Stimulated activated naive CD4-positive, alpha-beta T cell (primary cell): ENCODE results near the gene GET4.
A peak's percentile ranks its signal among the peaks of the same experiment; 100 is the strongest.
"Not testable (repeated sequence)": the region's sequence is repeated elsewhere in the genome, so short reads cannot be mapped to it uniquely, and the experiment has no call there.

Experiments
- DNase-seq, 6 experiments: peaks; one replicate each; lab custom pipeline; 2025; lab: John Stamatoyannopoulos, UW

The GET4 gene

DNA sequence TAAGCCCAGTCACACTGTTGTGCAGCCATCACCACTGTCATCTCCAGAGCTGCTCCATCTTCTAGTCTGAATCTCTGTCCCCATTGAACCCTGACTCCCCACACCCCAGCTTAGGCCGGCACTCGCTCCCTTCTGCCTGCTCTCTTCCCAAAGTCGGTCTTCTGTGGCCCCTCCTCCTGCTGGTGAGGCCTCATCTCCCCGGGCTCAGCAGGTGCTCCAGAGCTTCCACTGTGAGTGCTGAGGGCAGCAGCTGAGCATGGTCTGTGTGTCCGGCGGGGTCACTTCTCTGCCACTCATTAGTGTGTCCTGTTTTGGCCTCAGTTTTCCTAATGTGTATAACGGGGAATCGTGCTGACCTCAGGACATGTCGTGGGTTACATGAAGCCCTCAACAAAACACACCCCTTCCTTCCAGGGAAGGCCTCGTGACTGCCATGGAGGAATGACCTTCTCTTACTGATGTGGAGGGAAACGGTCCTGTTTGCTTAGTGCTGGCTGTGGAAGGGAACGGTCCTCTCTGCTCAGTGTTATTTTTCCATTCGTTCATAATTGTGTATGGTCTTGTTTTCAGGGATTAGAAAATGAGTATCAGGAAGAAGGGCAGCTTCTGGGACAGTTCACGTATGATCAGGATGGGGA lies 4.3 kb upstream of the GET4 start:
- no peak for DNase-seq

DNA sequence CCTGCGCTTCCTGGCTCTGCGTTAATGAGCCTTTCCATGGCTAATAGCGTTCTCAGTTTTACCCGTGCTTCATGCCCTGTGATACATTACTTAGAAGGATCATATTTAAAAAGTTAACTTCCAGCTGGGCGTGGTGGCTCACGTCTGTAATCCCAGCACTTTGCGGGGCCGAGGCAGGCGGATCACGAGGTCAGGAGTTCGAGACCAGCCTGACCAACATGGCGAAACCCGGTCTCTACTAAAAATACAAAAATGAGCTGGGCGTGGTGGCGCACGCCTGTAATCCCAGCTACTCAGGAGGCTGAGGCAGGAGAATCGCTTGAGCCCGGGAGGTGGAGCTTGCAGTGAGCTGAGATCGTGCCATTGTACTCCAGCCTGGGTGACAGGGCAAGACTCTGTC lies 3.7 kb upstream of the GET4 start:
- not testable (repeated sequence) for DNase-seq

DNA sequence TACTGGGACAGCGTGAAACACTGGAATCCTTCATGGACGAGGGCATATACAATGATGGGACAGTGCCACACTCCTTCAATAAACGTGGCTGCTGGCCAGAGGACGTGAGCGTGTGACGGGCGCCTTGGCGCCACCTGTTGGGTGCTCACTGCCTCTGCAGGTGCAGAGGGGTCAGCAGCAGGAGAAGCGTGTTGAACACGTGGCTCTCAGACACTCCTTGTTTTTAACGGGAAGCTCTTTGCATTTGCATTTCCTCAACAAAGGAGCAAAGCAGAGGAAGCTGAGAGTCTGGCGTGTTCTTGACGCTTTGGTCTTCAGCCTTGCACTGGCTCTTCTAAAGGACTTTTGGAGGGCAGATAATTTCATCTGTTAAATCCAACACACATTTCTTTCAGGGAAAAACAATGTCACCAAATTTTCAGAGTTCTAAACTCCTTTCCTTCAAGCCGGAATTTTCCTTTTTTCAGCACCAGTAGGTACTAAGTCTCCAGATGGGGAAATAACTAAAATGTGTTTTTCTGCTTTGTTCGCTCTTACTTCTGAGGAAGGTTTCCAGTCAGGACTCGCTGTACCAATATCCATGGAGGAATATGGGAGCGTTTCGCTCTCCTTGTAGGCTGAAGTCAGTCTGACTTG lies 2.9 kb upstream of the GET4 start:
- peak; percentile 35 to 64 (median 54) for DNase-seq

- no peak for DNase-seq
These were observed 2.2 kb upstream of the GET4 start for GRCh38 chr7:874031-874749.

- DNase-seq: no peak
These were observed 1.3 kb upstream of the GET4 start for GRCh38 chr7:875051-875450.

DNA sequence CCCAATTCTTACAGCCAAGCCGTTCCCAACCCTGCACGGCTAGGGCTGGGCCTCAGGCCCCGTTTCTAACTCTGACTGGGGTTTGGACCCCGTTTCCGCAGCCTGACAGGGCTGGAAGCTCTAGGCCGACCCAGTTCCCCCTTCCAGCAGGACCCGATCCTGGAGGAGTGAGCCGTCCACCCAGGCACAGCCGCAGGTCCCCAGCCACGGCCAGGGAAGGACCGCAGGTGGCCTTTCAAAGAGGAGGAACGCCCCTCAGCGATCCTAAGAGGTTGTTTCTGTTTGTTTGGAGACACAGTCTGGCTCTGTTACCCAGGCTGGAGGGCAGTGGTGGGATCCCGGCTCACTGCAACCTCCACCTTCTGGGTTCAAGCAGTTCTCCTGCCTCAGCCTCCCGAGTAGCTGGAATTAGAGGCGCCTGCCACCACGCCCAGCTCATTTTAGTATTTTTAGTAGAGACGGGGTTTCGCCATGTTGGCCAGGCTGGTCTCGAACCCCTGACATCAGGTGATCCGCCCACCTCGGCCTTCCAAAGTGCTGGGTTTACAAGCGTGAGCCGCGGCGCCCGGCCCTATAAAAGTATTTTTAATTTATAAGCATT lies 778 bp upstream of the GET4 start:
- no peak for DNase-seq

GRCh38 chr7:876972-877311 lies 588 bp downstream of the GET4 start:
- DNase-seq: no peak

GRCh38 chr7:877312-878232 lies 1.2 kb downstream of the GET4 start:
- DNase-seq: peak in 1 of 6 experiments; percentile 26

GRCh38 chr7:879093-879492 lies 2.7 kb downstream of the GET4 start:
- no peak for DNase-seq

DNA sequence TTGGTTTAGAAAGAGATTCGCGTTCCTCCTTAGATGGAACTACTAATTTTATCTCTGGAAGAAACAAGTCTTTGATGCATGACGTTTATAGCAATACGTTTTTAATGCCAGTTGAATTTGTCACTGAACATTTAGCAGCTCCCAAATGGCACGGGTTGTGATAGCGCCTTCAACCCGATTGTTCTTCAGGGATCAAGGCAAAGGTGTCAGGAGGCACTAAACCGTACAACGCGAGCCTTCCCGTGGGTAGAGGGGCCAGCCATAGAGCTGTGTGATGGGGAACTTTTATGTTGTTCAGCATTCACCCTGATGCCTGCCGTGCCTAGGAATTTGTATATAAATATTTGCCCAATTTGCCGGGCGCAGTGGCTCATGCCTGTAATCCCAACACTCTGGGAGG lies 3.4 kb downstream of the GET4 start:
- no peak for DNase-seq

DNA sequence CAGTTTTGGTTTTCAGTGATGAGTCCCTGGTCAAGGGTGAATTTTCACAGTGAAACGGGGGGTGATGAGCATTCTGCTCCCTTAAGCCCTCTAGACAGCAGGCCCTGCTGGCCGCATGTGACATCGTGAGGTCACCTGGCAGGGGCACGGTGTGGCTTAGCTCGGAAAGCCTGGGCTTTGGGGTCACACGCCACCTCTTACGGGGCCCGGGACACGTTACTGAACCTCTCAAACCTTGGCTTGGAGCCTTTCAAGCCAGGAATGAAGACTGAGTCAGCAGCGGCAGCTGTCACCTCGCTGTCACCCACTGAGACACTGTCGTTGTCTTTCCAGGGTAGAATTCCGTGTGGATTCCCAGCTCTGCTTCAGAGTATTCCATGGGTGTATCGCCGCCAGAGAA lies 4.1 kb downstream of the GET4 start:
- DNase-seq: no peak

DNA sequence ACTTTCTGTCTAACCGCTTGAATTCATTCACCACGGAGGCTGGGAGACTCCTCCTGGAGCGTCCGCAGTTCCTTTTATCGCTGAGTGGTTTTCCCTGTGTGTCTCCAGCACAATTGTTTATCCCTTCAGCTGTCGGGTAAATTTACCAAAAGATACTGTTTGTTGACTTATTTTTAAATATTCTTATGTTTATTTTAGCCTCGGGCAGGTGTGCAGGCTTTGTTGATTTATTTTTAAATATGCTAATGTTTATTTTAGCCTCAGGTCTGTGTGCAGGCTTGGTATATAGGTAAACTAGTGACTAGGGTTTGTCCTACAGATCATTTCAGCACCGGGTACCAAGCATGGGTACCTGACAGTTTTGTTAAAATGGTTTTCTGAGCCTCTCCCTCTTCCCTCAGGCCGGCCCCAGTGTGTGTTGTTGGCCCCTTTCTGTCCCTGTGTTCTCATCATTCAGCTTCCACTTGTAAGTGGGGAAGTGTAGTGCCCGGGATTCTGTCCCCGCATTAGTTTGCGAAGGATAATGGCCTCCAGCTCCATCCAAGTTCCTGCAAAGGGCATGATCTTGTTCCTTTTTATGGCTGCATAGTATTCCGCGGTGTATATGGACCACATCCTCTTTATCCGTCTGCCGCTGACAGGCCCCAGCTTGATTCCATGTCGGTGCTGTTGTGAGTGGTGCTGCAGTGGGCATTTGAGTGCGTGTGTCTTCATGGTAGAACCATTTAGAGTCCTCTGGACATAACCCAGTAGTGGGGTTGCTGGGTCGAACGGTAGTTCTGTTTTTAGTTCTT lies 5.3 kb downstream of the GET4 start:
- DNase-seq: no peak

DNA sequence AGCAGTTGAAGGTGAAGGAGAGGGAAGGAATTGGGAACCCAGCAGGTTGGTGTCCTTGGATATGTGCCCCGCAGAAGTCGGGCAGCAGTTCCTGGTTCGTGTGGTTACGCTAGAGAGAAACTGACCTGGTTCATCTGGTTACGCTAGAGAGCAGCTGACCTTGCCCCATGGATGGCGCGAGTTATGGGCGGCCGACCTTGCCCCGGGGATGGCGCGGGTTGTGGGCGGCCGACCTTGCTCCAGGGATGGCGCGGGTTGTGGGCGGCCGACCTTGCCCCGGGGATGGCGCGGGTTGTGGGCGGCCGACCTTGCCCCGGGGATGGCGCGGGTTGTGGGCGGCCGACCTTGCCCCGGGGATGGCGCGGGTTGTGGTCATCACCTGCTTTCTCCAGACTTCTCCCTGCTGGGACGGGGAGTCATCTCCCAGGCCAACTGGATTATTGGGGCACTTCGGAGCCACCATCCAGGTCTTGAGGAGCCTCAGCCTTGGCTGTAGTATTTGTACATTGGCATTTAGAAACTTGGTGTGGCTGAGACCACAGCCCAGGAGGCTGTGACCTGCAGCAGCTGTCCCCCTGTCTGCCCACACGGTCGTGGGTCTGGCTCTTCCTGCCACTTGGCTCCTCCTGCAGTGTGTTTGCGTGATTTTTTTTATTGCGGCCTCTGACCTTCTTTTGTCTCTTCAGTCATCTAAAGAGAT lies 6.1 kb downstream of the GET4 start:
- DNase-seq: no peak

GRCh38 chr7:883055-884021 lies 7.0 kb downstream of the GET4 start:
- no peak for DNase-seq

DNA sequence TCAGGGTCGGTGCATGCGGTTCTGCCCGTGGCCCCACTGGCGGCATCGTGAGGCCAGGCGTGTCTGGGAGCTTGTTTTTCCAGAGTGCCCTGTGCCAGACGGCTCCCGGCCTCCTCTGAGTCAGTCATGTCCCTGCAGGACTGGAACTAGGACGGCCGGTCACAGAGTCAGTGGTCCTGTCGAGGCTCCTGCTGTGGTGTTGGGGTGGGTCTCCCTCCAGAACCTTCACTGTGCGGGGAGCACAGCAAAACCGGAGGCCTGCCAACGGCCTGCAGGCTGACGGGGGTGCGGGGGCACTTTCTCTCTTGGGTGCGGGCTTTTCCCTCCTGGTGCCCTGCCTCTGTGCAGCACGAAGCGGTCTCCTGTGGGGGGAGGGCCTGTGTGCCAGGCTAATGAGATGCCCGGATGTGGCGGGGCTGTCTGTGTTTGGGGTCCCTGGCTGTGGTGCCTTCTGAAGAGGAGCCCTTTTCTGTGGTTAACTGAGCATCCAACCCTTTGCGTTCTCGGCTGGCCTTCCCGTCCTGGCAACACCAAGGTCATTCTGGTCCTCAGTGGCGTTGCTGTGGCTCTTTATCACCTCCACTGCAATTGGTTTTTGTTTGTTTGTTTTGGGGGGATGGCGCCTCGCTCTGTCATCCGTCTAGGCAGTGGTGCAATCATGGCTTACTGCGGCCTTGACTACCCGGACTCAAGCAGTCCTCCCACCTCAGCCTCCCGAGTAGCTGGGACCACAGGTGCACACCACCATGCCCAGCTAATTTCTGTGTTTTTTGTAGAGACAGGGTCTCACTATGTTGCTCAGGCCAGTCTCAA lies 8.0 kb downstream of the GET4 start:
- DNase-seq: no peak

- no peak for DNase-seq
These were observed 9.0 kb downstream of the GET4 start for GRCh38 chr7:885261-885892.

DNA sequence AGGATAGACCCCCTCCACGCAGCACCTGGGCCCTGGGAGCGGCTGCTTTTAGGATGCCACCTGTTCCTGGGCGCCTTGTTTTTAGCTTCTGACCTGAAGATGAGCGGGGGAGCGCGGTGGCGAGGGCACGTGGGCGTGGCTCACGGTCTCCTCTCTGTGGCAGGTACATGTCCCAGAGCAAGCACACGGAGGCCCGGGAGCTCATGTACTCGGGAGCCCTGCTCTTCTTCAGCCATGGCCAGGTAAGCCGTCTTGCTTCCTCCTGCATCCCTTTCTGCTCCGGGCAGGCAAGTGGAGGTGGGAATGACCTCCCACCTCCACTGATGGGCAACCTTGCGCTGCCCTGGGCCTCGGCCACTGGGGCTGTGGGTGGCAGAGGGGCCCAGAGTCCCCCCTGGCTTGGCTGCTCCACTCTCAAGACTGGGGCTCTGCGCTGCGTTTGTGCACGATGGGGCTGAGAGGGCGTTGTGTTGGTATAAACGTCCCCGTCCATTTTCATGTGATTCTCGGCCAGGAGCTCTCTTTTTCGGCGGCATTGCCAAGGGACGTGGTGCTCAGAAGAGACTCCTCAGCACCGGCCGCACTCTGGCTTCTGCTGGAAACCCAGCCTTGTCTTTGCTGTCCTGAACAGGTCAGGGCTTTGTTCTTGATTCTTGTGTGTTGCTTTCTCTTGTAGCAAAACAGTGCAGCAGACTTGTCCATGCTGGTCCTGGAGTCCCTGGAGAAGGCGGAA lies 9.7 kb downstream of the GET4 start:
- DNase-seq: no peak
